ENCODE results near the gene FASN.

DNA sequence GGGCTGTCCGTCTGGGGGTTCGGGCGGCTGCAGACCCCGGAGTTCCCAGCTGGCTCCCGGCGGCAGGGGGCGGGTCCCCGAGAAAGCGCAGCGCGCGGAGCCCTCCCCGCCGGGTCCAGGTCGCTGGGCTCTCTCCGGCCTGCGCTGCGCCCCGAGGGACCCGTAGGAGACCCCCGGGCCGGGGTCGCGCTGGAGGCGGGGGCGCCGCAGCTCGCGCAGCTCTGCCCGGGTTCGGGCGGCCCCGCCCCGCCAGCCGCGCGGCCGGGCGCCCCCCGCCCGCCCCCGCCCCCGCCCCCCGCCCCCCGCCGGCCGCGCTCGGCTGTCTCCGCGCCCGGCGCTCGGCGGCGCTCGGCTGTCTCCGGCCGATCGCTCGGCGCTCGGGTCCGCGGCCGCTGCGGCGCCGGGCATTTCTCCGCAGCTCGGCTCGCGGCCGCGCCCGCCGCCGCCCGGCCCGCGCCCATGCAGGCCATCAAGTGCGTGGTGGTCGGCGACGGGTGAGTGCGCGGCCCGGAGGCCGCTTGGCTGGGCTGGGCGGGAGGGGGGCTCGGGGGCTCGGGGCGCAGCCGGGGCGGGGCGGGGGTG, 66.6 kb downstream of the FASN start, which contains the start of gene RAC3:
- no peak for TF ChIP-seq CTCF (IDR thresholded peaks at IDR 0.05)
- no peak for TF ChIP-seq EZH2 (IDR thresholded peaks at IDR 0.05; ENCODE audit: borderline replicate concordance, insufficient read depth, low read depth, low read length, poor library complexity, severe bottlenecking)

All from B cell (primary cell).